Natural killer cell (primary cell): ENCODE data around the gene FTCDNL1. TPM values are rescaled to one million over a fixed set of nuclear protein-coding genes. Genes with fewer than 3 reads are reported as not detected.
A peak's percentile ranks its signal among the peaks of the same experiment; 100 is the strongest.

ENCODE experiments used
- ATAC-seq, 3 donors: fragments of 150-1000 bp in 2 of 3; fragments of 200-7000 bp in 1 of 3; cut with Tn5 transposase; 1 replicate in 1 of 3; 2 replicates in 2 of 3; pipeline ENCODE4 v1.10.0; 2021; ENCODE audit warnings: mild to moderate bottlenecking in 2 of 3, moderate library complexity in 2 of 3
- DNase-seq, 2 donors: peaks; one replicate each; pipeline versions ENCODE4 v3.0.0 to v3.0.0-alpha.2; 2013 to 2021; ENCODE audit warnings: mixed read lengths in 1 of 2
- H3K27ac ChIP-seq: one replicate; pipeline ENCODE4 v1.5.1; 2013; ENCODE audit warnings: mild to moderate bottlenecking, low read length
- H3K27me3 ChIP-seq: one replicate; pipeline ENCODE4 v1.6.1; 2013; ENCODE audit warnings: low read length; ENCODE audit not compliant: control insufficient read depth, insufficient read depth
- H3K36me3 ChIP-seq: one replicate; pipeline ENCODE4 v1.6.1; 2013; ENCODE audit warnings: low read length; ENCODE audit not compliant: control insufficient read depth, insufficient read depth
- H3K4me1 ChIP-seq: one replicate; pipeline ENCODE4 v1.6.1; 2013; ENCODE audit warnings: low read length; ENCODE audit not compliant: control insufficient read depth, insufficient read depth
- H3K4me3 ChIP-seq: one replicate; pipeline ENCODE4 v1.5.1; 2013; ENCODE audit warnings: low read length
- H3K9me3 ChIP-seq: one replicate; pipeline ENCODE4 v1.6.1; 2013; ENCODE audit warnings: low read length; ENCODE audit not compliant: control insufficient read depth, insufficient read depth
- H3K27ac Mint-ChIP-seq, 2 donors: one replicate each; pipeline ENCODE4 v1.8.0; 2022; ENCODE audit warnings: mild to moderate bottlenecking in 2 of 2, mixed read lengths in 2 of 2, moderate library complexity in 1 of 2
- H3K27me3 Mint-ChIP-seq, 2 donors: one replicate each; pipeline ENCODE4 v1.8.0; 2022; ENCODE audit warnings: low read depth in 2 of 2, mixed read lengths in 2 of 2
- H3K36me3 Mint-ChIP-seq: one replicate; pipeline ENCODE4 v1.8.0; 2022; ENCODE audit warnings: mixed read lengths
- H3K4me1 Mint-ChIP-seq, 2 donors: one replicate each; pipeline ENCODE4 v1.8.0; 2022; ENCODE audit warnings: mixed read lengths in 2 of 2
- H3K4me3 Mint-ChIP-seq: one replicate; pipeline ENCODE4 v1.8.0; 2022; ENCODE audit warnings: mild to moderate bottlenecking, moderate library complexity, mixed read lengths
- H3K9me3 Mint-ChIP-seq, 2 donors: one replicate each; pipeline ENCODE4 v1.8.0; 2022; ENCODE audit warnings: mixed read lengths in 2 of 2
- WGBS: methylation state at CpG from one replicate; pipeline ENCODE4 v1.1.7; 2013; ENCODE audit warnings: missing lambda C conversion rate; ENCODE audit not compliant: insufficient coverage; 5-methylcytosine and 5-hydroxymethylcytosine counted together
- intact Hi-C: fragments of 100-400 bp; cut with micrococcal nuclease; formaldehyde crosslinking; loops from one replicate; pipeline ENCODE4 v1.14.2; 2022
- total RNA-seq, 4 donors: library from RNA; stranded (reverse); fragments of 120-200 nt in 1 of 4; gene quantifications; one replicate each; pipeline versions ENCODE4 v1.2.3 to v1.2.4, GENCODE V29; 2013 to 2022
- TF ChIP-seq, protein P1 (sequence below): fragments of 200-600 bp; IDR thresholded peaks from one replicate; pipeline ENCODE4 v1.8.0; 2022; ENCODE audit warnings: antibody characterized with exemption

Gene FTCDNL1
- total RNA-seq, 3 donors from 2014 or later (not counting 1 experiment from before 2014, with no cell fraction given): 0.52 to 0.95 TPM; not detected in 1

- 14% methylated on average over 2 of the region's 4 CpGs for WGBS
- no peak overlapping the region for H3K27ac ChIP-seq
- Mint-ChIP-seq H3K4me1 (no peaks in the 10 kb centered on the region), H3K27ac (no peak overlapping the region), H3K4me3 (no peak overlapping the region), H3K36me3 (no peaks in the 10 kb centered on the region), H3K9me3 (no peaks in the 10 kb centered on the region), H3K27me3 (peaks cover 22 to 29% of the 10 kb centered on the region in 2 donors)
- TF ChIP-seq, protein P1, sequence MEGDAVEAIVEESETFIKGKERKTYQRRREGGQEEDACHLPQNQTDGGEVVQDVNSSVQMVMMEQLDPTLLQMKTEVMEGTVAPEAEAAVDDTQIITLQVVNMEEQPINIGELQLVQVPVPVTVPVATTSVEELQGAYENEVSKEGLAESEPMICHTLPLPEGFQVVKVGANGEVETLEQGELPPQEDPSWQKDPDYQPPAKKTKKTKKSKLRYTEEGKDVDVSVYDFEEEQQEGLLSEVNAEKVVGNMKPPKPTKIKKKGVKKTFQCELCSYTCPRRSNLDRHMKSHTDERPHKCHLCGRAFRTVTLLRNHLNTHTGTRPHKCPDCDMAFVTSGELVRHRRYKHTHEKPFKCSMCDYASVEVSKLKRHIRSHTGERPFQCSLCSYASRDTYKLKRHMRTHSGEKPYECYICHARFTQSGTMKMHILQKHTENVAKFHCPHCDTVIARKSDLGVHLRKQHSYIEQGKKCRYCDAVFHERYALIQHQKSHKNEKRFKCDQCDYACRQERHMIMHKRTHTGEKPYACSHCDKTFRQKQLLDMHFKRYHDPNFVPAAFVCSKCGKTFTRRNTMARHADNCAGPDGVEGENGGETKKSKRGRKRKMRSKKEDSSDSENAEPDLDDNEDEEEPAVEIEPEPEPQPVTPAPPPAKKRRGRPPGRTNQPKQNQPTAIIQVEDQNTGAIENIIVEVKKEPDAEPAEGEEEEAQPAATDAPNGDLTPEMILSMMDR: peak; percentile 13
- no peaks in the 10 kb centered on the region for H3K9me3 ChIP-seq
- H3K4me1 ChIP-seq: no peaks in the 10 kb centered on the region
- intact Hi-C loops: no loop called here
- no peak overlapping the region for H3K4me3 ChIP-seq
- H3K27me3 ChIP-seq: peaks cover 2% of the 10 kb centered on the region
- ATAC-seq (no peak), DNase-seq (peak in 1 of 2 donors; percentile 28)
- no peaks in the 10 kb centered on the region for H3K36me3 ChIP-seq
Observed at GRCh38 chr2:199861132-199861774, 10.3 kb upstream of the FTCDNL1 start.

DNA sequence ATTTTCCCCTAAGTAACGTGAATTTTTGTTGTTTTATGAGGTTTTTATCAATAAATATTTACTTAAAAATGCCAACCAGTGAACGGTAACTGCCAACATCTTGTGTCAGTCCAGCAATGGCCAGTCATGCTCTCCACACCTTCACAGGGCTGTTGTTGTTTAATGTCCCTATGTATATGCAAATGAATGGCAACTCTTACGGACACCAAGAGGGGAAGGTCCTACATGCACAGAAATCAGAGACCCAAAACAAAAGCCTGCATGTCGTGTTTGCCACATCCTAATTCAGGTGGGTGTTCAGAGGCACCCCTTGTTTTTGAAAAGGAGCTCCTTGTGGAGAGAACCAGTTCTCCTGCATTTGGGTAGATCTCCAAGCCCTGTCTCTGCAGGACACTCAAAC is 4.8 kb upstream of the FTCDNL1 start:
- TF ChIP-seq, protein P1: no peak
- Mint-ChIP-seq H3K4me1 (peaks cover 7% of the 10 kb centered on the region in 2 donors), H3K27me3 (peaks cover 26 to 43% of the 10 kb centered on the region in 2 donors), H3K4me3 (no peak overlapping the region), H3K9me3 (no peaks in the 10 kb centered on the region), H3K27ac (no peak overlapping the region), H3K36me3 (no peaks in the 10 kb centered on the region)
- 80% methylated on average over 2 of the region's 4 CpGs for WGBS
- ATAC-seq (no peak), DNase-seq (no peak)
- intact Hi-C loops: no loop called here
- H3K36me3 ChIP-seq: no peaks in the 10 kb centered on the region
- H3K27me3 ChIP-seq: no peaks in the 10 kb centered on the region
- peaks cover 3% of the 10 kb centered on the region for H3K4me1 ChIP-seq
- H3K4me3 ChIP-seq: no peak overlapping the region
- H3K27ac ChIP-seq: no peak overlapping the region
- no peaks in the 10 kb centered on the region for H3K9me3 ChIP-seq

- no peak overlapping the region for H3K4me3 ChIP-seq
- no peaks in the 10 kb centered on the region for H3K36me3 Mint-ChIP-seq
- no peak overlapping the region for H3K27ac ChIP-seq
- DNase-seq (no peak), ATAC-seq (no peak)
- no peaks in the 10 kb centered on the region for H3K9me3 Mint-ChIP-seq
- 100% methylated on average over 2 of the region's 2 CpGs for WGBS
- H3K4me3 Mint-ChIP-seq: no peak overlapping the region
- H3K27ac Mint-ChIP-seq: no peak overlapping the region
- H3K27me3 ChIP-seq: no peaks in the 10 kb centered on the region
- peaks cover 8% of the 10 kb centered on the region for H3K4me1 ChIP-seq
- no peaks in the 10 kb centered on the region for H3K9me3 ChIP-seq
- peaks cover 14 to 32% of the 10 kb centered on the region in 2 donors for H3K27me3 Mint-ChIP-seq
- intact Hi-C loops: no loop called here
- peaks cover 7% of the 10 kb centered on the region in 2 donors for H3K4me1 Mint-ChIP-seq
- H3K36me3 ChIP-seq: no peaks in the 10 kb centered on the region
- TF ChIP-seq, protein P1: no peak
Observed at GRCh38 chr2:199851883-199852282, 891 bp upstream of the FTCDNL1 start.

DNA sequence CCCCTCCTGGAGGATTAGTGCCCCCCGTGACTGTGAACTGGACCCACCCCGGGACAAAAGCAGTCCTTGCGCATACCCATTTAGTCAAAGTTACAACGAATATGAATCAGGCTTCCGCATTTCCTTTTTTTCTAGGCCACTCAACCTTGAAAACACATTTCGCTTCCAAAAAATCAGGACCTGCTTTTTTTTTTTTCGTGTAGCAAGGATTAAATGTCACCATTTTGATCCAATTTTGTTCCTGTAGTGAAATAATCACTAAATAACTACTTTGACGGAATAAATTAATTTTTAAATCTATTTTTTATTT is 464 bp upstream of the FTCDNL1 start:
- peaks cover 8% of the 10 kb centered on the region for H3K4me1 ChIP-seq
- intact Hi-C loops: no loop called here
- peak overlapping the region; percentile 48 for H3K4me3 ChIP-seq
- no peaks in the 10 kb centered on the region for H3K9me3 ChIP-seq
- H3K27me3 Mint-ChIP-seq: peaks cover 11 to 28% of the 10 kb centered on the region in 2 donors
- peaks cover 7% of the 10 kb centered on the region in 2 donors for H3K4me1 Mint-ChIP-seq
- H3K36me3 Mint-ChIP-seq: no peaks in the 10 kb centered on the region
- peak overlapping the region; percentile 20 for H3K27ac ChIP-seq
- no peak for DNase-seq
- 11% methylated on average over 6 of the region's 8 CpGs for WGBS
- TF ChIP-seq, protein P1: no peak
- H3K27me3 ChIP-seq: no peaks in the 10 kb centered on the region
- no peak for ATAC-seq
- no peaks in the 10 kb centered on the region for H3K36me3 ChIP-seq
- peak overlapping the region; percentile 93 for H3K4me3 Mint-ChIP-seq
- peak overlapping the region in 1 of 2 donors; percentile 63 for H3K27ac Mint-ChIP-seq
- H3K9me3 Mint-ChIP-seq: no peaks in the 10 kb centered on the region
